Naive thymus-derived CD4-positive, alpha-beta T cell (primary cell): ENCODE measurements around the gene LIPE. TPM values are rescaled to one million over a fixed set of nuclear protein-coding genes. Genes with fewer than 3 reads are reported as not detected.

Source experiments
- ATAC-seq: fragments of 150-1000 bp; cut with Tn5 transposase; 2 replicates; pipeline ENCODE4 v1.10.0; 2021; ENCODE audit warnings: mild to moderate bottlenecking, moderate library complexity
- CTCF ChIA-PET: fragments of 350-600 bp; sonication (Branson Sonifier 250); formaldehyde crosslinking; loops from one replicate; lab custom pipeline; 2021; ENCODE audit warnings: antibody characterized with exemption; lab: Charles Lee
- POLR2A ChIA-PET: fragments of 350-600 bp; sonication (Branson Sonifier 250); formaldehyde crosslinking; loops from one replicate; lab custom pipeline; 2021; ENCODE audit warnings: antibody characterized with exemption, inconsistent platforms; lab: Charles Lee
- DNase-seq, 9 donors: peaks; one replicate each; pipeline versions ENCODE4 v3.0.0 to v3.0.0-alpha.2; 2020 to 2022; ENCODE audit warnings: mixed read lengths in 1 of 9
- H3K27ac ChIP-seq: one replicate; pipeline ENCODE4 v1.7.0; 2013; ENCODE audit warnings: mild to moderate bottlenecking, low read depth, low read length, moderate library complexity
- H3K27me3 ChIP-seq, 2 donors: one replicate each; pipeline ENCODE4 v1.7.0; 2013; ENCODE audit warnings: low read length in 2 of 2, mild to moderate bottlenecking in 2 of 2, moderate library complexity in 2 of 2; ENCODE audit not compliant: control insufficient read depth in 2 of 2, insufficient read depth in 2 of 2
- H3K36me3 ChIP-seq, 3 experiments: 1 replicate in 2 of 3; 2 replicates in 1 of 3; pipeline ENCODE4 v1.7.0; 2013; ENCODE audit warnings: low read length in 3 of 3, mild to moderate bottlenecking in 3 of 3, moderate library complexity in 1 of 3; ENCODE audit not compliant: insufficient read depth in 3 of 3, control insufficient read depth in 2 of 3
- H3K4me1 ChIP-seq, 2 donors: one replicate each; pipeline ENCODE4 v1.7.0; 2013; ENCODE audit warnings: low read length in 2 of 2, mild to moderate bottlenecking in 2 of 2, moderate library complexity in 1 of 2; ENCODE audit not compliant: control insufficient read depth in 2 of 2, insufficient read depth in 2 of 2
- H3K4me3 ChIP-seq: 2 replicates; pipeline ENCODE4 v1.7.0; 2013; ENCODE audit warnings: mild to moderate bottlenecking, low read length
- H3K9me3 ChIP-seq, 3 experiments: 1 replicate in 2 of 3; 2 replicates in 1 of 3; pipeline ENCODE4 v1.7.0; 2013; ENCODE audit warnings: low read length in 3 of 3; ENCODE audit not compliant: control insufficient read depth in 2 of 3
- H3K27ac Mint-ChIP-seq, 9 donors: one replicate each; pipeline ENCODE4 v1.8.0; 2020 to 2022; ENCODE audit warnings: mixed read lengths in 9 of 9, mild to moderate bottlenecking in 8 of 9, moderate library complexity in 5 of 9, inconsistent platforms in 2 of 9
- H3K27me3 Mint-ChIP-seq, 5 donors: one replicate each; pipeline ENCODE4 v1.8.0; 2021 to 2022; ENCODE audit warnings: mixed read lengths in 5 of 5, mild to moderate bottlenecking in 1 of 5
- H3K36me3 Mint-ChIP-seq, 5 donors: one replicate each; pipeline ENCODE4 v1.8.0; 2020 to 2022; ENCODE audit warnings: mixed read lengths in 5 of 5, mild to moderate bottlenecking in 3 of 5, inconsistent platforms in 1 of 5
- H3K4me1 Mint-ChIP-seq, 7 donors: one replicate each; pipeline ENCODE4 v1.8.0; 2020 to 2022; ENCODE audit warnings: mixed read lengths in 7 of 7, mild to moderate bottlenecking in 3 of 7, inconsistent platforms in 1 of 7
- H3K4me3 Mint-ChIP-seq, 10 donors: one replicate each; pipeline ENCODE4 v1.8.0; 2020 to 2022; ENCODE audit warnings: mild to moderate bottlenecking in 10 of 10, mixed read lengths in 10 of 10, moderate library complexity in 6 of 10, inconsistent platforms in 2 of 10
- H3K9me3 Mint-ChIP-seq, 11 donors: one replicate each; pipeline ENCODE4 v1.8.0; 2020 to 2022; ENCODE audit warnings: mixed read lengths in 11 of 11, mild to moderate bottlenecking in 4 of 11, inconsistent platforms in 1 of 11, moderate library complexity in 1 of 11
- intact Hi-C, 2 donors: fragments of 100-400 bp; cut with micrococcal nuclease; formaldehyde crosslinking; loops; one replicate each; pipeline ENCODE4 v1.15.1; 2023
- polyA plus RNA-seq, 2 donors: library from polyadenylated mRNA; unstranded; fragments of 300-500 nt; fragmentation: Illumina TruSeq; gene quantifications; one replicate each; pipeline ENCODE4 v1.2.3, GENCODE V29; 2021
- total RNA-seq, 6 experiments: library from RNA in 5 of 6; stranded (reverse) in 5 of 6; gene quantifications; 1 replicate in 5 of 6; 2 replicates in 1 of 6; pipeline ENCODE4 v1.2.3 and lab custom pipeline; 2021 to 2026

Gene LIPE
- total and polyA plus RNA-seq, 7 experiments from 2014 or later, result 7.0 to 35.4 (median 20.0) TPM

DNA sequence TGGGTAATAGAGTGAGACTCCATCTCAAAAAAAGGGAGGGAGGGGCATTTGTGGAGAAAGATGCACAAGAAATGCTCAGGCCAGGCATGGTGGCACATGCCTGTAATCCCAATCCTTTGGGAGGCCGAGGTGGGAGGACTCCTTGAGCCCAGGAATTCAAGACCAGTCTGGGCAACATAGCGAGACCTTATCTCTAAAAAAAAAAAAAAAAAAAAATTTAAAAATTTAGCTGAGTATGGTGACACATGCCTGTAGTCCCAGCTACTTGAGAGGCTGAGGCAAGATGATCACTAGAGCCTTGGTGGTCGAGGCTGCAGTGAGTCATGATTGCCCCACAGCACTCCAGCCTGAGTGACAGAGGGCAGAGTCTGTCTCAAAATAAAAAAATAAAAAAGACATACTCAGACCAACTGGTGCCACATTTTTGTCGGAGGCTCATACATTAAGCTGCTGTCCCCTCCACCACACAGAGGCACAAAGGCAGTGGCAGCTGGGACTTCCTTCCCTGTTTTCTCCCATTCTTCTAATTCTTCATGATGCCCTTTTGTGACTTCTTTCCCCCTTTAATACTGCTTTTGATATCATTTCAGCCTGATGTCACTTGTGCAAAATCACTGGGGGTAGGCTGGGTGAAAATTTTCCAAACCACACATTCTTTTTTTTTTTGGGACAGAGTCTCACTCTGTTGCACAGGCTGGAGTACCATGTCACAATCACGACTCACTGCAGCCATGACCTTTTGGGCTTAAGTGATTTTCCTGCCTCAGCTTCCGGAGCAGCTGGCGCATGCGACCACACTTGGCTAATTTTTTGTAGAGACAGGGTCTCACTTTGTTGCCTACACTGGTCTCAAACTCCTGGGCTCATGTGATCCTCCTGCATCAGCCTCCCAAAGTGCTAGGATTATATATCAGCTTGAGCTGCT lies 42.4 kb upstream of the LIPE start:
- Histone ChIP-seq H3K27ac (no peak overlapping the region), H3K27me3 (no peaks in the 10 kb centered on the region), H3K4me1 (no peaks in the 10 kb centered on the region), H3K4me3 (no peak overlapping the region), H3K9me3 (no peaks in the 10 kb centered on the region), H3K36me3 (no peaks in the 10 kb centered on the region)
- ATAC-seq (no peak), DNase-seq (no peak)
- Mint-ChIP-seq H3K4me1 (peaks cover 5 to 29% (median 11%) of the 10 kb centered on the region in 7 donors), H3K9me3 (peaks cover 0 to 2% (median 0%) of the 10 kb centered on the region in 11 donors), H3K27ac (no peak overlapping the region), H3K36me3 (no peaks in the 10 kb centered on the region), H3K4me3 (no peak overlapping the region), H3K27me3 (peaks cover 0 to 7% (median 0%) of the 10 kb centered on the region in 5 donors)
- CTCF ChIA-PET, result interaction anchor here (1.4 kb wide), 1 partner anchor 29 kb away, joined by 7 read pairs; no protein-coding TSS in a partner anchor
- intact Hi-C loops, result no loop called here
- POLR2A ChIA-PET, result no interaction called here

DNA sequence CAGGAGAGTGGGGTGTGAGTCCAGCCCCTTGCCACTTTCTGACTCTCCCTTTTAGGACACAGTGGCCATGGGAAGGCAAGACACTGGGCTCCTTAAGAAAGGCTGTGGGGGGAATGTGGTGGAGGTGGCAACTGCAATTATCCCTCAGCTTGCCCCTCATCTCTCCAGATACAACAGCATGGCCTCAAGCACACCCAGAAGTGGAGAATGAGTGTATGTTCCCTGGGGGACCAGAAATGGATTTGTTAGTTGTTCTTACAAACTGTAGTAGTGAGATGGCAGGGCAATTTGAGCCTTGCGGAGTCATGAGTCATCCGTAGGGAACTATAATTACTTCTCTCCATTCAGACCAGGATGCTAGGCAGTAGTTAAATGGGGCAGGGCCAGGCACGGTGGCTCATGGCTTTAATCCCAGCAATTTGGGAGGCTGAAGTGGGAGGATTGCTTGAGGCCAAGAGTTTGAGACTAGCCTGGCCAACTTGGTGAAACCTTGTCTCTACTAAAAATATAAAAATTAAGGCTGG lies 41.1 kb upstream of the LIPE start:
- DNase-seq (no peak), ATAC-seq (no peak)
- Mint-ChIP-seq H3K4me1 (peaks cover 5 to 29% (median 11%) of the 10 kb centered on the region in 7 donors), H3K36me3 (no peaks in the 10 kb centered on the region), H3K27me3 (peaks cover 0 to 7% (median 0%) of the 10 kb centered on the region in 5 donors), H3K27ac (no peak overlapping the region), H3K9me3 (peaks cover 0 to 2% (median 0%) of the 10 kb centered on the region in 11 donors), H3K4me3 (no peak overlapping the region)
- Histone ChIP-seq H3K4me3 (no peak overlapping the region), H3K27ac (no peak overlapping the region), H3K27me3 (no peaks in the 10 kb centered on the region), H3K4me1 (no peaks in the 10 kb centered on the region), H3K36me3 (no peaks in the 10 kb centered on the region), H3K9me3 (no peaks in the 10 kb centered on the region)
- intact Hi-C loops, result no loop called here
- CTCF ChIA-PET, result no interaction called here
- POLR2A ChIA-PET, result no interaction called here

DNA sequence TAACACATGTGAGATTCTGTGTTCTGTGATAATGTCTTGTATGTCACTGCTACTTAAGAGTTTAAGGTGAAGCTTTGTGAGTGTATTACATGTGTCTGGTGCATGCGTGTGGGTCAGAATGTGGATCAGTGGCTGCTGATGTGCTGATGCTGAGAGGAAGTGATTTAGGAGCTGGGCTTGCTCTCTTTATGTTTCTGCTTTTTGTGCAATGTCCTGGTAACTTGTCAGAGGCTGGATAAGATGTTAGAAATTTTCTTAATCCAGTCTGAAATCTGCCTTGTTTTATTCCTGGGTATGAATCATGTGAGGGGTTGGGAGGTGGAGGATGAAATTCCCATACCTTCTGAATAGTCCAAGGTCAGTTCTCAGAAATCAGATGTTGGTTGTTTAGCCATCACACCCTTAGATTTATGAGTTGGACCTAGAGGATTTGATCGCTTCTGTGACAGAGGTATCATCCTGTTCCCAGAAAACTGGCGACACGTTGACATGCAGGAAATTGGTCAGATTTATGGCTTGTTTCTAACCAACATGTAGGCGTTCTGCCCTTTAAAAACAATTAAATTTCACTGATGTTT lies 40.1 kb upstream of the LIPE start:
- intact Hi-C loops, result no loop called here
- ChIA-PET POLR2A (no interaction called here), CTCF (no interaction called here)
- Histone ChIP-seq H3K9me3 (no peaks in the 10 kb centered on the region), H3K4me3 (no peak overlapping the region), H3K36me3 (no peaks in the 10 kb centered on the region), H3K27me3 (no peaks in the 10 kb centered on the region), H3K27ac (no peak overlapping the region), H3K4me1 (no peaks in the 10 kb centered on the region)
- H3K4me3 Mint-ChIP-seq, result peak overlapping the region in 1 of 10 donors; percentile 28
- H3K9me3 Mint-ChIP-seq, result peaks cover 0 to 2% (median 0%) of the 10 kb centered on the region in 11 donors
- no peaks in the 10 kb centered on the region for H3K27me3 Mint-ChIP-seq
- ATAC-seq, result no peak
- peak overlapping the region in 2 of 9 donors; percentile 43 to 47 for H3K27ac Mint-ChIP-seq
- H3K36me3 Mint-ChIP-seq, result no peaks in the 10 kb centered on the region
- peaks cover 5 to 29% (median 11%) of the 10 kb centered on the region in 7 donors for H3K4me1 Mint-ChIP-seq
- no peak for DNase-seq

DNA sequence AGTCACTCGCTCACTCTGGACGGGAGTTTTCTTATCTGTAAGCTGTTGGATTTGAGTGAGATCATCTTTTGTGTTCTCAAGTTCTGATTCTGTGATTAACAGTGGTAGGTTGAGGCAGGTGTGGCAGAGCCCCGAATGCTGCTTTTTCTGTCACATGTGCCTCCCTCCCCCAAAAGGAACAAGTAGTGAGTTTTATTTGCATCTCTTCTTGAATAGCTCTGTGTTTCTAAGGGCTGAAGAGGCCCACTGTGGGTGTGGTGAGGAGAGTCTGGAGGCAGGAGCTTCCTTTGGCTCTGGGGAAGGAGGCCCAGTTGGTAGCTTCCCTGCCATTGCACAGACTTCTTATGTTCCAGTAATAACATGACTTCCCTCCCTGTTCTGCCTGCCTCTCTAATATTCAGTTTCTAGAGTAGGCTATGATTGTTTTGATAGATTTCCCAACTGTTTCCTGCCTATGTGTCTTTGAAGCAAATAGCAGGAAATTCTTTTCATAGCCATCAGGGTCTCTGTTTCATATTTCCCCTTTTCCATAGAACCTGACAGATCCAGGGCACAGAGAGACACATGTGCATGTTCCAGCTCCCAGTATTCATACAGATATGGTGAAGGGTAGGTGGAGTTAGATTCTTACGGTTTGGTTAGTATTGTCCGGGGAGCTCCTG lies 39.5 kb upstream of the LIPE start:
- H3K4me1 ChIP-seq, result no peaks in the 10 kb centered on the region
- no peak overlapping the region for H3K4me3 ChIP-seq
- no peak for ATAC-seq
- ChIA-PET POLR2A (no interaction called here), CTCF (no interaction called here)
- Mint-ChIP-seq H3K27me3 (no peaks in the 10 kb centered on the region), H3K4me3 (peak overlapping the region in 1 of 10 donors; percentile 28), H3K27ac (peak overlapping the region in 2 of 9 donors; percentile 43 to 47), H3K4me1 (peaks cover 5 to 29% (median 11%) of the 10 kb centered on the region in 7 donors), H3K36me3 (no peaks in the 10 kb centered on the region), H3K9me3 (peaks cover 0 to 2% (median 0%) of the 10 kb centered on the region in 11 donors)
- DNase-seq, result no peak
- no peaks in the 10 kb centered on the region for H3K9me3 ChIP-seq
- intact Hi-C loops, result no loop called here
- H3K27me3 ChIP-seq, result no peaks in the 10 kb centered on the region
- H3K27ac ChIP-seq, result no peak overlapping the region
- H3K36me3 ChIP-seq, result no peaks in the 10 kb centered on the region

DNA sequence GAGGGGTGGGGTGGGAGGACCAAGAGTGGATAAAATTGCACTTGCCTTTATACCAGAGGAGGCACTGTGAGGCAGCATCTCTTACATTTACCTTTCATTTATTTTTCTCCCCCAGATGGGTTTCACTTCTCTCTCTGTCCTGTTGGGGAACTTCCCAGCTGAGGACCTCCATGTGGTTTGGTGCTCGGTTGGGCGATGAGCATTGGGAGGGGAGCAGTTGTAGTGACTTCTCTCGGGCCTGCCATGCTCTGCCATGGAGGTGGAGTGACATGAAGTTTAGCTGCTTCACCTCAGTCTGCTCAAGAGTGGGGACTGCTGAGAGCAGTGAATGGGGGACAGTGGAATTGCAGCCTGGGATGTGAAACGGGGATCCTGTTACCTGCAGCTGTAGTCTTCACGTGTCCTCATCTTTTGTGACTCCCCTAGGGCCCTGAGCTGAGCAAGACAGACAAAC lies 38.7 kb upstream of the LIPE start:
- no peak overlapping the region for H3K4me3 Mint-ChIP-seq
- ChIA-PET POLR2A (no interaction called here), CTCF (no interaction called here)
- Histone ChIP-seq H3K4me3 (no peak overlapping the region), H3K9me3 (no peaks in the 10 kb centered on the region), H3K27me3 (no peaks in the 10 kb centered on the region), H3K4me1 (no peaks in the 10 kb centered on the region), H3K36me3 (no peaks in the 10 kb centered on the region), H3K27ac (no peak overlapping the region)
- H3K36me3 Mint-ChIP-seq, result no peaks in the 10 kb centered on the region
- no peaks in the 10 kb centered on the region for H3K27me3 Mint-ChIP-seq
- H3K27ac Mint-ChIP-seq, result peak overlapping the region in 1 of 9 donors; percentile 47
- H3K9me3 Mint-ChIP-seq, result peaks cover 0 to 2% (median 0%) of the 10 kb centered on the region in 11 donors
- peaks cover 5 to 29% (median 11%) of the 10 kb centered on the region in 7 donors for H3K4me1 Mint-ChIP-seq
- DNase-seq (no peak), ATAC-seq (peak; percentile 52)
- intact Hi-C loops, result no loop called here

DNA sequence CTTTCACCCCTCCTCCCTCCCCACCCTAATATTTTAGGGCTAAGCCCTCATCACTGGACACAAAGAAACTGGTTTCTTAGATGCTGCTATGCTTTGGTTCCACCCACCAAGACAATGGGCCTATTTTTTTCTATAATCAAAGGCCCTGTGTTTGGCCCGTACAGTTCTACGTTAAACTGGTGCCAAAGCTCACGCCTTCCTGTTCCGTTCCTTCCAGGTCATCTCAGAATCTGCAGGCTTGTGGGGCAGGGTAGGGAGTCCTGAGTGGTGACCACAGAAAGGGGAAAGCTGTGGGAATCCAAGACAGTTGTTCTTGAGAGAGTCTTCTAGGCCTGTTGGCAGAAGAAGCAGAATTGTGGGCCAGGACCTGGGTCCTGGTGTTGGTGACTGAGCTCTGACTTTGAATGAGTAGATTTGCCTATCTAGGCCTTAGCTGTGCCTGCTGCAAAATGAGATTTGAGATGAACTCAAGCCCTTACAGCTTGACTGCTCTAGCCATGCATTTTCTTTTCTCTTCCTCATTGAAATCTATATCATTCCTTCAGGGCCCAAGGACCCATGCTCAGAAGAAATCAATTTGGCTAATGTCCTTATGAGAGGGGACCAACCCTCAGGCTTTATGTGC lies 34.6 kb upstream of the LIPE start:
- Histone ChIP-seq H3K36me3 (no peaks in the 10 kb centered on the region), H3K9me3 (no peaks in the 10 kb centered on the region), H3K27ac (no peak overlapping the region), H3K4me1 (no peaks in the 10 kb centered on the region), H3K27me3 (no peaks in the 10 kb centered on the region), H3K4me3 (no peak overlapping the region)
- Mint-ChIP-seq H3K9me3 (no peaks in the 10 kb centered on the region), H3K27ac (no peak overlapping the region), H3K36me3 (peaks cover 0 to 3% (median 0%) of the 10 kb centered on the region in 5 donors), H3K4me3 (no peak overlapping the region), H3K4me1 (peaks cover 1 to 13% (median 8%) of the 10 kb centered on the region in 7 donors), H3K27me3 (no peaks in the 10 kb centered on the region)
- ATAC-seq (no peak), DNase-seq (no peak)
- ChIA-PET CTCF (no interaction called here), POLR2A (interaction anchor here (0.5 kb wide), 1 partner anchor 68 kb away, joined by 4 read pairs; no protein-coding TSS in a partner anchor)
- intact Hi-C loops, result no loop called here
